DMS53 (cell line): ENCODE data around the gene LMF1.
"Not testable (repeated sequence)": the region's sequence is repeated elsewhere in the genome, so short reads cannot be mapped to it uniquely, and the experiment has no call there.

Experiments
- DNase-seq: peaks from one replicate; lab custom pipeline; 2025; lab: John Stamatoyannopoulos, UW

The LMF1 gene

DNA sequence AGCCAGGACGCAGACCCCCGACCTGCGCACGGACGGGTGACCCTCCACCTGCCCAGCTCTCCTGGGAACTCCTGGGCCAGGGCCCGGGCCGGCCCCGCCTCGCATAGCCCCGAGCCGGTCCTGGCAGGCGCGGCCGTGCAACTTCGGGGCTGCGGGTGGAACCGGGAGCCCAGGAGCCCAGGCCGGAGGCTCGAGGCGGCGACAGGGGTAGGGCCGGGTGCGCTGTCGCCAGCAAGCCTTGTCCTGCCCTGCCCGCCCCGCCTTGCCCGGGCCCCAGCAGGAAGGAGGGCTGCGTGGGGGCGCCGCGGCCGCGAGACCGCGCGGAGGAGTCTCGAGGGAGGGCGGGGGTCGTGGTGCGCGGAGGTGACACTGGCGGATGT lies 408 bp downstream of the LMF1 start:
- no peak for DNase-seq

DNA sequence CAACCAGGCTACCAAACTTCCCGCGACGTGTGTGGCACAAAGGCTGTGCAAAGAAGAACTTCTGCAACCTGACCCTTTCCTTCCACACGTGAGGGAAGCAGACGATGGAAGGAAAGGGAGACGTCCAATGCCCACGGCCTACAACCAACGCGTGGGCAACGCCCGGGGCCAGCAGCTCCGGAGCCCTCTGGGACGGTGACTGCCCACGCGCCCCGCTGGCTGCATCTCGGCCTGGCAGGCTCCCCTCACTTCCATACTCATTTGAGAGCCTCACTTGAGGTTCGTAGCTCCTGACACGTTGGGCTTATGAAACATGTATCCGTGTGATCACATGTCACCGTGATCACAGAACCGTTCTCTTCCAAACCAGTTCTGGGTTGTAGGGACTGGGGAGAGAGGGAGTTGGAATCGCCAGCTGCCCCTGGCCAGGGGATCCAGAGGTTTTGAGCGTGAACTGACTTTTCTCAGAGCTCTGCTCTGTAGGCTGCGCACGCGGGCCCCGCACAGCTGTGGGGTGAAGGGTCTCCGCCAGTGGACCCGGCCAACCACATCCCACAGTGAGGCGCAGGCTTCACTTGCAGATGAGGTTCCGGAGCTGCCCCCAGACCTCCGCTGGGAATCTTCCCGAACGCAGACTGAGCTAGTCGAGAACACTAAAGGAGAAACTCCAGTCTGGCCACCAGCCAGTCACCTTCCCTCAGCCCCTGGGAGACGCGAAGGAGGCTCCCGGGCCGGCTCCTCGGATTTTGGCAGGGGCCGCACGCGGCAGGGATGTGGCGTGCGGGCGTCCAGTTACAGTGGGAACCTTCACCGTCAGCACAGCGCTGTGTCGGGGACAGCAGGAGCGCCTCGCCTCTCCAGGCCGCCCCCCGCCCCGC lies 1.0 kb downstream of the LMF1 start:
- DNase-seq = no peak

DNA sequence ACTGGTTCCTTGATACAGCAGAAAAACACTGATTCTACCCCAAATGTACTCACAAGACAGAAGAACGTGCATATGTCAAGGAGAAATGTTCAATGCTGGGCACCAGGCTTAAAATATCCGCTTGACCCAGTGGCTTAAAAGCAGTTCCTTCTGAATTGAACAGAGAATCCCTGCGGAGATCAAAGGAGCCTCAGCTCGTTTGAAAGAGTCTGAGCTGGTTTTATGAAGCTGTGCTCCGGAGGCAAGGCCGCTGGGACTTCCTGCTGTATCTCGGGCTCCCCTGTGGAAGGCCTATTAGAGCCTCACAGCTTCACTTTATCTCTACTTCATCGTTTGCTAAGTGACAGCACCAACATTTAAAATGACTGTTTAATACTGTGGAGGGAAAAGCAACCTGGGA lies 2.2 kb downstream of the LMF1 start:
- no peak for DNase-seq

DNA sequence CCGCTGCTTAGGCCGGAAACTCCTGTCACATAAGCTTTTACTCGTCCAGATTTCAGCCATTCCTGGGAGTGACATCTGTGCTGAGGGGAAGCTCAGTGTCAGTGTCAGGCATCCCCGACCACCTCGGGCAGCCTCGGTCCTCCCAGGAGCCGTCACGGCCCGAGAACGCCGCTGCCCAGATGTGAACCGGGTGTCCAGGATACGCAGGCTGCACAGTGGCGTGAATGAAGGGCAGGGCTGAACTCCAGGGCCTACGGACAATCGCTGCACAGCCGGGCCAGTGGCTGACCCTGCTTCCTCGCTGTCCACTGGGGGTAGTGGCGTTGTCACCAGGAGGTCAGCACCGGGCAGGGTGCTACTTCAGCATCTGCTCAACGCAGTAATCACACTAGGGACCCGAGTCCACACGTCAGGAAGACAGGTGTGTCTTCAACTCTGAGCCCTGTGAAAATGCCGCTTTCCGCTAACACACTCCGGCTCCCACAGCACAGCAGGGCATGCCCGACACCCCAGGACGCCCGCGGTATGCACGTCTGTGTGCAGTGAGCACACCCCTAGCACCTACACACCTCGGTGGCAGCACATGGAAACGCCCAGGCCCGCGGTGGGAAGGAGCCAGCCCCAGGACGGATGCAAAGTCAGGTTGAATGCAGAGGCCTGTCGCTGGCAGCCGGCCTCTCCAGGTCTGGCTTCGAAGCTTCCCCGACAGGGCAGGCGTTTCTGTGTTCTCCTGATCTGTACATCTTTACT lies 3.1 kb downstream of the LMF1 start:
- DNase-seq = no peak

DNA sequence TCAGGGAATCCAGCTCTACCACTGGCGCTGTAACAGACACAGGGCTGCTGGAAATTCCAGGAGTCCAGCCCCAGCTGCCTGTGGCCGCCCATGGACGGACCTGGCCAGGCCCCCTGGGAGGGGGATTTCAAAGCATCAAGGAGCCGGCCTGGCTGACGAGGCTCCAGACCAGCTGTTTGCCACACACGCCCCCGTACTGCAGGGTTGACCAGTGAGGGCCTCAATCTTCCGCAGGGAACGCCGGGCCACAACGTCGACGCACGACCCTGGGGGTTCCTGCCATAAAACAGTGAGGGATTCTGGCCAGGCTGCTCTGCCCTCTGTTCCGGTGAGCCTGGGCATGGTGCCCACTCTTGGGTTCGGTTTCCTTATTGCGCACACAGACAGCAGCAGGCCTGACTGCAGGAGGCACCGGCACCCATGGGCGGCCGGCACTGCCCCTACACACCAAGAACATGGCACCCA lies 3.7 kb downstream of the LMF1 start:
- no peak for DNase-seq

DNA sequence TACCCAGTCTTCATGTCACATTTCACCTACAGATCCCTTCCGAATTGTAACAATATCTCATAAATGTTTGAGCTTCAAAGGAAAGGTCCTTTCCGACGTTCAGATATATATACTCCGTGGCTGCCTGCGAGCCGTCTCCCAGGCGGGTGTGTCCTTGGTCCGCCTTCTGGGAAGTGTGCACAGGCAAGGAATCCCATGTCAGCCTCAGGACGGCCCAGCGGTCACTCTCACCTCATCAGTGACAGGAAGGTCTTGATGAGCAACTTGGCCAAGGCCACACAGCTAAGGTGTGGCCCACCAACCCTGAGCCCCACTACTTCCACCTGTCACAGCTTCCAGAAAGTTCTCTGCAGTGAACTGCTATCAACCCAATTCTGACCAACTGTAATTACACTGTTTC lies 4.3 kb downstream of the LMF1 start:
- DNase-seq = no peak

DNA sequence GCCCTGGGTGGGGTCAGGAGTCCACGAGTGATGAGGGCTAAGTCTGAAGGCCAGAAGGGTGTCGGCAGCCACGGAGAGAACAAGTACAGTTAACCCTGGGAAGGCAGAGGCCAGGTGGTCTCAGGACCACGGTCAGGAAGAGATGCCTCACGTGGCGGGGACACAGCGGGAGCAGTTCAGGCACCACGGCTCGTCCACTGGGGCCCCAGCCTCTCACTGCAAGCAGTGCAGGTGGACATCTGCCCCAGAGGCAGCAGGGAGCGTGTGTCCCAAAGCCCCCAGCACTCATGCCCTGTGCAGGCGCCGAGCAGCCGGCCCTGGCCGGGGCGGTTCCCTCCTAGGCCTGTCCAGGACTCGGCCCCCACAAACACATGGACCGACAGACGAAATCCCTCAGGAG lies 4.7 kb downstream of the LMF1 start:
- no peak for DNase-seq

DNA sequence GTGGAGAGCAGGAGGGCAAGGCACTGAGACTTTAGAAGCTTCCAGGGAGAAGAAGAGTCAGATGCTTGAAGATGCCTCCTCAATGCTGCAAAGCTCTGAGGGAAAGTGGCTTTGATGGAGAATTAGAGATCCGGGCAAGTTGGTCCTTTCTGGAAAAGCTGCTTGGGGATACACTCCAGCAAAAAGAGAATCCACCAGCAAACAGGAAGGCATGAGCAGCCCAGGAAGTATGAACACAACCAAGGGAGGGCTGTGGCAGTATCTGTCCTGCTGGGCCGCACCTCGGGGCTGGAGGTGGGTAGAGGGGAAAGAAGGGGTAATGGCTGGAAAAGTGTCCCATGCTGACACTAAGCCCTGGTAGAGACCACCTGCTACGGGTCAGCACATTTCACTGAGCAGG lies 5.3 kb downstream of the LMF1 start:
- no peak for DNase-seq

DNA sequence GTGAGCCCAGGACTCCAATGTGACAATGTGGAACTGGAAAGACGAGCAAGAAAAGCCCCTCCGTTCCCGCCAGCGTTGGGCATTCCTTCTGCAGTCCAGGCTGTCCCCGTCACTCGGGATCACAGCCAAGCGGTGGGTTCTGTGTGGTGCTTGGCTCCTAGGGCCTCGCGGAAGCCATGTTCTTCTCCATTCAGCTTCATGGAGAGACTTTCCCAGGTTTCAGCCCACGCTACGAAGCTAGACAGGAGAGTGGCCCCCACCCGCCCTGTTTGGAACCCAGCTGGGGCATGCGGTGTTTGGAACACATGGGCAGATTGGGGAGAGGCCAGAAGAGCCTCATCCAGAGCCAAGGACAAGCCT lies 5.8 kb downstream of the LMF1 start:
- no peak for DNase-seq

DNA sequence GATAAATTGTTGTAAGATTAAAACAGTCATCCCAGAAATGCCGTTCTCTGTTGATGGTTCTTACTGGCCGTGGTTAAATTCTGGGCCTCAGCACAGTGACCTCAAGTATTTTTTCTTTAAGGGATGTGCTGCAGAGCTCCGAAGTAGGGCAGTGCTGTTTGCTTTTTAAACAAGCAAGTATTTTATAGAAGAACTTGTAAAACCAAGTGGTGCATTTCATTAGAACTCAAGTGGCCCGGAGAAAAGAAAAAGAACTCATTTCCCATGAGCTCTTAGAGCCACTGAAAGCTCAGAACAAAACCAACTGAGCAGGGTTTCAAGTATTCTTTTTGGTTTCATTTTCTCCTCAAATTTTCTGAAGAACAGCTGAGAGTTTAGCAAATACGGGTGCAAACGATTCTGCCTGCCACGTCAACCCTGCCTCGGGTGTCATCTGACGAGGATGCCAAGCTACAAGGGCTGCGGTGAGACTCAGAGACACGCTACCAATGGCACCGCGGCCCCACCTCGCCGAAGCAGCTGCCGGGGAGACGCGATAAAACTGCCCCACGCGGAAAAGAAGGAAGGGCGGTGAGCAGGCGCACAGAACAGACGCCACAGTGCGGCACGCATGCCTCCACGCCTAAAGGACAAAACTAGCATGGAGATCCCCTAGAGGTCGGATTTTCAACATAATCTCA lies 6.3 kb downstream of the LMF1 start:
- DNase-seq = peak; percentile 56

DNA sequence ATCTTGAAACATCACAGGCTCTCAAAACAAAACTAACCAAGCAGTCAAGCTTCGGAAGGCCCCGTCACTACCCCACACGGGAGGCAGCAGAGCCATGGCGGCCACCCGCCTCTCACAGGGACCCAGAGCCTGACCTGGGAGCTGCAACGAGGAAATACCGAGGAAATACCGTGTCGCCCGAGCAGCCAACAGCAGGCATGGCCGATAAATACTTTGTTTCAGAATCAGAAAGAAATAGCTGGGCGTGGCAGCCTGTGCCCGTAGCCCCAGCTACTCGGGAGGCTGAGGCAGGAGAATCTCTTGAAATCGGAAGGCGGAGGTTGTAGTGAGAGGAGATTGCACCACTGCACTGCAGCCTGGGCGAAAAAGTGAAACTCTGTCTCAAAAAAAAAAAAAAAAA lies 6.9 kb downstream of the LMF1 start:
- no peak for DNase-seq

DNA sequence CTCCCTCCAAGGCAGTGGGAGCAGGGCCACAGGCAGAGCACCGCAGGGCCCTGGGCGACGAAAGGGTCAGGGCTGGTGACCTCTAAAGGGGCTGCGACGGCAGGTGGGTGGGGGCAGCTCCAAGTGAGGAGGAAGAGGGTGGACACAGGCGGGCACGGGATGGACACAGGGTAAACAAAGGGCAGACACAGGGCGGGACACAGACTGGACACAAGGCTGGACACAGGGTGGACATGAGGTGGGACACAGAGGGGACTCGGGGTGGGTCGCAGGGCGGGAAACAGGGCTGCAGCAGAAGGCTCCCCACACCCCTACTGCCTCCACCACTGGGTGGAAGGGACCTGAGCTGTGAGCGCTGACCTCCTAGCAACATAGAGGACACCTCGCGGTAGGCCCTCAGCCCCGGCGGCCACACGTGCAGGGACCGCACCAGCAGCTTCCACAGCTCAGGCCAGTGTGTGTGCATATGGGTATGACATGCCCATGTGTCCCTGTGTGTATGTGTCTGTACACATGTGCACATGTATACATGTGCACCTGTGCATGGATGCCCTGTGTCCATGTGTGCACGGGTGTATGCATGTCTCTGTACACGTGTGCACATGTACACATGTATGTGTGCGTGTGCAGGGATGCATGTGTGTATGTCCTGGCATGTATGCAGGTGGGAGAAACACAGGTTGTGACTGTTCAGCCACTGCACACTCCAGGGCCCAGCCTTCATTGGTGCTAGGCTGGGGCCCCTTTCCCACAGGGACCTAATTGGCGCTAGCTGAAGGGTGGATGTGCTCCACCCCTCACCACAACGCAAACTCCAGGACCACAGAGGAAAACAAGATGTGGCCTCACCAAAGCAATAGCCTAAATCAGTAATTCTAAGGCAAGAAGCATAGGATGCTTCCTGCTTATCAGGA lies 7.6 kb downstream of the LMF1 start:
- DNase-seq = no peak

DNA sequence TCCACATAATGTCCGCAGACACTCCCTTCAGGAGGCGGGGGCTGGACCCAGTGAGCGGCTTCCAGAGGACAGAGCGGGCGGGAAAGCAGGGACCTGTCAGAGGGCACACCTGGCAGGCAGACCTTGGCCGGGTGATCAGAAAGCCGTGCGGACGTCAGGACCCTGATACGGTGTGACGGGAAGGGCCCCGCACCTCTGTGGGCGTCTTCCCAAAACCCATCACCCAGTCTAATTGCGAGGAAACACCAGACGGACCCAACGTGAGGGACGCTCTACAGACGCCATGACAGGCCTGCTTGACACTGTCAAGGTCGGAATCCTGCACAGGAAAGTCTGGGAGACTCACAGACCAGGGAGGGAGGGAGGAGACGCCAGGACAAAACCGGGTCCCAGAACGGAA lies 8.4 kb downstream of the LMF1 start:
- DNase-seq = no peak

DNA sequence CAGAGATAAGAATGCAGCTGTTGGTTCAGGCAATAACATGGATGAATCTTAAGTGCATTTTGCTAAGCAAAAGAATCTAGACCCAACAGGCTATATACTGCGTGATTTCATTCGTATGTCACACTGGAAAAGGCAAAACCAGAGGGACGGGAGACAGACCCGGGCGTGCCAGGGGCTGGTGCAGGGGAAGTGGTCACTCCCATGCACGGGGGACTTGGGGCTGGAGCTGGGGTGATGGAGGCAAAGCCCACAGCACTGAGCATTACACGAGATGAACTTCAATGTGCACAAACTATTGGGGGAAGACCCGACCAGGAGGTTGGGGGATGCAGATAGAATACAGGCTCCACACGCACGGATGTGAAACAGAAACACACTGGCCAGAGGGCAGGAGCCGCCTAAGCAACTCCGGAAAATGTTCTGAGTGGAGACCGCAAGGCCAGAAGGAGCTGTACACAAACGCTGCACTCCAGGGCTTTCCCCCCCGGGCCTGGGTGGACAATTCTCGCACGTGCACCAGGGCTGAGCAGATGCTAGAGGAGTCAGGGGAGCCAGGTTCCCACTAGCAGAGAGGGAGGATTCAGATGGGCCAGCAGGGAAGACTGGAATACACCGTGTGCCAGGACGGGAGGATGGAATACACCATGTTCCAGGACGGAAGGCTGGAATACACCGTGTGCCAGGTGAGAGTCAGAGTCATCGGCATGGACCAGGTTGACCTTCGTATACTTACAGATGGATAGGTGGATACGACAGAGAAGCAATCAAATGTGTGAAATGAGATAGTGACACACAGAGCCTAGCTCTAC lies 11.3 kb downstream of the LMF1 start:
- DNase-seq = no peak

DNA sequence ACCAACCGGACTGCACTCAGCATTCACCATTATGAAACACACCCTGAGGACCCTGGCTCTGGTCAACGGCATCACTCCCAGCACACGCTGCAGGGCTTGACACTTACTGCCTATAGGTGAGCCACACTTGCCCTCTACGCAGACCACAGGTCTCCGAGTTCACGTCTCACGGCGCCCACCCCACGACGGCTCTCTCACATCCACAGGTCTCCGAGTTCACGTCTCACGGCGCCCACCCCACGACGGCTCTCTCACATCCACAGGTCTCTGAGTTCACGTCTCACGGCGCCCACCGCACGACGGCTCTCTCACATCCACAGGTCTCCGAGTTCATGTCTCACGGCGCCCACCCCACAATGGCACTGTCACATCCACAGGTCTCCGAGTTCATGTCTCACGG lies 15.0 kb downstream of the LMF1 start:
- not testable (repeated sequence) for DNase-seq

DNA sequence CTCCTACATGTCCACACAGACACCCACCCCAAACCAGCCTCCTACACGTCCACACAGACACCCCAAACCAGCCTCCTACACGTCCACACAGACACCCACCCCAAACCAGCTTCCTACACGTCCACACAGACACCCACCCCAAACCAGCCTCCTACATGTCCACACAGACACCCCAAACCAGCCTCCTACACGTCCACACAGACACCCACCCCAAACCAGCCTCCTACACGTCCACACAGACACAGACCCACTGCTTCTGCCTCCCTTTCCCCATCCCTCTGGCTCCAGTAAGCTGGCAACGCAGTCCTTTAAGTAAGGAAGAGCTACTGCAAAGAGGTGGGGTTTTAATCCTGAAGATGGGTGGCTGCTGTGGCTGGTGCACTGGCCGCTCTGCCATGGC lies 17.0 kb downstream of the LMF1 start:
- not testable (repeated sequence) for DNase-seq

DNA sequence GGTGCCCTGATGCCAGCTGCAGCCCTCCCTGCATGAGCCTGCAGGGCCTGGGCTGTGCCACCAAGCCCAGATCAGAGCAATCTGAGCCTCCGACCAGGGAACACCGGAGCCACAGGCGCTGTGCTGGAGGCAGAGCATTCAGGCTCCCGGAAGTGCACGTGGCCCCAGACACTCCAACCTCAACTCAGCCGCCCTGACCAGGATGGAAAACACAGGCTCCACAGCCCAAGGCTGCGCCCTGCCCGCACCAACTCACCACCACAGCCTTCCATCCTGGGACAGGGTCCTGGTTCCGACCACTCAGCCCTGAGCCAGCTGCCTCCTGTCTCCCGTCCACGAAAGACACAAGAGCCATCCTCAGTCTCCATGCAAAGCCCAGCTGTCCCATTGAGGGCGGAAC lies 18.5 kb downstream of the LMF1 start:
- DNase-seq = no peak

DNA sequence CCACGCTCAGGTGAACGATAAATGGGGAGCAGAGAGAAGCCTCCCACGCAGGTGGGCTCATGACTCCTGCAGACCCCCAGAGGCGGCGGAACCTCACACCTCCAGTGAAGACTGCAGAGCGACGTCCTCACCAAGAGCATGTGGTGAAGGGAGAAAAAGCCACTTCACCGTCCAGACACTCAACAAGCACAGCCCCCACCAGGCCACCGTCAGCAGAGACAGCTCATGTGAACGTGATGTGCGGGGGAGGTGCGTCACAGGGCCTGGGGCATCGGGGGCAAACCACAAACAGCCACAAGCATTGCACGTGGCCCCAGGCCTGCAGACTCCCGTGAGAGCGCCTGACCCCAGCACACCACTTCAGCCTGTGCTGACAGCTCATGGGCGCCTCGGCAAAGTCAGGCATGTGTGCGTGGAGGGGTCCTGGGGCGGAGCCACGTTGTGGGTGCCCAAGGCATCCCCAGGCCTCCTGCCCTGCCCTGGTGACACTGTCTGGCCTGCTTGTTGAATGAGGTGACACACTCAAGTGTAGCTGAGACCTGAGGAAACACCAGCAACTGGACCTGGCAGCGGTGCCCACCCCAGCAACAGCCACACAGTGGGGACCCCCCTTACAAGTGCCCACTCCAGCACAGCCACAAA lies 19.0 kb downstream of the LMF1 start:
- DNase-seq = no peak

DNA sequence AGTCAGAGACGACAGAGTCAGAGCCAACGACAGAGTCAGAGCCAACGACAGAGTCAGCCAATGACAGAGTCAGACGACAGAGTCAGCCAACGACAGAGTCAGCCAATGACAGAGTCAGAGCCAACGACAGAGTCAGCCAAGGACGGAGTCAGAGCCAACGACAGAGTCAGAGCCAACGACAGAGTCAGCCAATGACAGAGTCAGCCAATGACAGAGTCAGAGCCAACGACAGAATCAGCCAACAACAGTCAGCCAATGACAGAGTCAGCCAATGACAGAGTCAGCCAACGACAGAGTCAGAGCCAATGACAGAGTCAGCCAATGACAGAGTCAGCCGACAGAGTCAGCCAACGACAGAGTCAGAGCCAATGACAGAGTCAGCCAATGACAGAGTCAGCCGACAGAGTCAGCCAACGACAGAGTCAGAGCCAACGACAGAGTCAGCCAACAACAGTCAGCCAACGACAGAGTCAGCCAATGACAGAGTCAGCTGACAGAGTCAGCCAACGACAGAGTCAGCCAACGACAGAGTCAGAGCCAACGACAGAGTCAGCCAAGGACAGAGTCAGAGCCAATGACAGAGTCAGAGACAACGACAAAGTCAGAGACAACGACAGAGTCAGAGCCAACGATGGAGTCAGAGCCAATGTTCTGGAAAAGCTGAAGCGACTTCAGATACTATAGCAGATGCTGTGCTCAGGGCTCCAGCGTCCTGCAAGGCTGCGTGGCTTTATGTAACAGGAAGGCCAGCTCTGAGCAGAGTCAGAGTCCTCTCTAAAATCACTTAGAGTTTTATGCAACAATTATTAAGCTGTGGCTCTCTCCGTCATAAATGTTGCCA lies 19.8 kb downstream of the LMF1 start:
- not testable (repeated sequence) for DNase-seq

DNA sequence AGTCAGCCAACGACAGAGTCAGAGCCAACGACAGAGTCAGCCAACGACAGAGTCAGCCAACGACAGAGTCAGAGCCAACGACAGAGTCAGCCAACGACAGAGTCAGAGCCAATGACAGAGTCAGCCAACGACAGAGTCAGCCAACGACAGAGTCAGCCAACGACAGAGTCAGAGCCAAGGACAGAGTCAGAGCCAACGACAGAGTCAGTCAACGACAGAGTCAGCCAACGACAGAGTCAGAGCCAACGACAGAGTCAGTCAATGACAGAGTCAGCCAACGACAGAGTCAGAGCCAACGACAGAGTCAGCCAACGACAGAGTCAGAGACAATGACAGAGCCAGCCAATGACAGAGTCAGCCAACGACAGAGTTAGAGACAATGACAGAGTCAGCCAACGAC lies 22.0 kb downstream of the LMF1 start:
- not testable (repeated sequence) for DNase-seq
